GM23338 (cell line): ENCODE results near the gene ZNF527. TPM values are rescaled to one million over a fixed set of nuclear protein-coding genes. Genes with fewer than 3 reads are reported as not detected.

Source experiments
- ATAC-seq: fragments of 200-7000 bp; cut with Tn5 transposase; 3 replicates; pipeline ENCODE4 v1.9.1; 2020
- DNase-seq: peaks from one replicate; pipeline ENCODE4 v3.0.0-alpha.2; 2015; ENCODE audit warnings: low spot score
- H2AFZ ChIP-seq: fragments of 200-600 bp; sonication (generic); 2 replicates; pipeline ENCODE4 v1.8.0; 2016; ENCODE audit warnings: antibody characterized with exemption, mild to moderate bottlenecking, moderate library complexity
- H3F3A ChIP-seq: fragments of 200-600 bp; sonication (generic); replicated peaks from 2 replicates; pipeline ENCODE4 v1.8.0; 2017; ENCODE audit warnings: antibody characterized with exemption, mixed run types, low read depth
- H3K27ac ChIP-seq: fragments of 200-600 bp; sonication (generic); 2 replicates; pipeline ENCODE4 v1.6.1; 2016; ENCODE audit warnings: low read depth
- H3K27me3 ChIP-seq: fragments of 200-600 bp; sonication (generic); 2 replicates; pipeline ENCODE4 v1.8.0; 2016; ENCODE audit warnings: mild to moderate bottlenecking, mixed run types, moderate library complexity; ENCODE audit not compliant: insufficient read depth
- H3K36me3 ChIP-seq: fragments of 200-600 bp; sonication (generic); 2 replicates; pipeline ENCODE4 v1.8.0; 2016; ENCODE audit warnings: mild to moderate bottlenecking; ENCODE audit not compliant: insufficient read depth
- H3K4me1 ChIP-seq: fragments of 200-600 bp; sonication (generic); 2 replicates; pipeline ENCODE4 v1.8.0; 2016; ENCODE audit warnings: mild to moderate bottlenecking, moderate library complexity; ENCODE audit not compliant: insufficient read depth
- H3K4me2 ChIP-seq: fragments of 200-600 bp; sonication (generic); 2 replicates; pipeline ENCODE4 v1.7.1; 2017; ENCODE audit warnings: mixed run types
- H3K4me3 ChIP-seq: fragments of 200-600 bp; sonication (generic); 2 replicates; pipeline ENCODE4 v1.6.1; 2016; ENCODE audit warnings: mixed run types
- H3K79me2 ChIP-seq: fragments of 200-600 bp; sonication (generic); replicated peaks from 2 replicates; pipeline ENCODE4 v1.8.0; 2017; ENCODE audit warnings: mild to moderate bottlenecking; ENCODE audit not compliant: insufficient read depth
- H3K9me2 ChIP-seq: fragments of 200-600 bp; sonication (generic); 2 replicates; pipeline ENCODE4 v1.8.0; 2017; ENCODE audit not compliant: insufficient read depth
- H4K20me1 ChIP-seq: fragments of 200-600 bp; sonication (generic); replicated peaks from 2 replicates; pipeline ENCODE4 v1.8.0; 2017; ENCODE audit warnings: mild to moderate bottlenecking; ENCODE audit not compliant: insufficient read depth
- H3K27ac Mint-ChIP-seq: 2 replicates; pipeline ENCODE4 v1.8.0; 2020; ENCODE audit warnings: inconsistent platforms, mild to moderate bottlenecking, moderate library complexity, mixed read lengths
- H3K27me3 Mint-ChIP-seq: 3 replicates; pipeline ENCODE4 v1.8.0; 2022; ENCODE audit warnings: low read depth, mild to moderate bottlenecking, moderate library complexity, mixed read lengths, inconsistent platforms; ENCODE audit not compliant: insufficient read depth, poor library complexity
- H3K36me3 Mint-ChIP-seq: 3 replicates; pipeline ENCODE4 v1.8.0; 2021; ENCODE audit warnings: low read depth, mild to moderate bottlenecking, inconsistent platforms, moderate library complexity, mixed read lengths
- H3K4me1 Mint-ChIP-seq: 3 replicates; pipeline ENCODE4 v1.8.0; 2020; ENCODE audit warnings: mild to moderate bottlenecking, inconsistent platforms, mixed read lengths
- H3K4me3 Mint-ChIP-seq: 3 replicates; pipeline ENCODE4 v1.8.0; 2021; ENCODE audit warnings: moderate library complexity, mild to moderate bottlenecking, inconsistent platforms, mixed read lengths
- H3K9me3 Mint-ChIP-seq: 3 replicates; pipeline ENCODE4 v1.8.0; 2020; ENCODE audit warnings: moderate library complexity, mild to moderate bottlenecking, inconsistent platforms, mixed read lengths
- CREB1 ChIP-seq: fragments of 250-450 bp; sonication (Bioruptor Pico); IDR thresholded peaks from 2 replicates; pipeline ENCODE4 v1.5.0; 2020; ENCODE audit warnings: low read depth, mild to moderate bottlenecking, moderate library complexity
- EZH2phosphoT487 ChIP-seq: fragments of 200-600 bp; sonication (generic); IDR thresholded peaks from one replicate; pipeline ENCODE4 v1.8.1; 2018; ENCODE audit warnings: antibody characterized with exemption; ENCODE audit not compliant: unreplicated experiment
- NANOG ChIP-seq: IDR thresholded peaks from 2 replicates; pipeline ENCODE4 v1.6.1; 2016; ENCODE audit warnings: antibody characterized with exemption, borderline replicate concordance
- POLR2AphosphoS5 ChIP-seq: IDR thresholded peaks from 2 replicates; pipeline ENCODE4 v1.6.1; 2016; ENCODE audit warnings: antibody characterized with exemption, low read depth
- ZNF114 ChIP-seq: fragments of 250-450 bp; sonication (Bioruptor Pico); IDR thresholded peaks from 2 replicates; pipeline ENCODE4 v1.5.0; 2020; ENCODE audit warnings: mild to moderate bottlenecking, moderate library complexity
- ZNF331 ChIP-seq: fragments of 250-450 bp; sonication (Bioruptor Pico); IDR thresholded peaks from 2 replicates; pipeline ENCODE4 v1.5.0; 2020; ENCODE audit warnings: low read depth, mild to moderate bottlenecking, moderate library complexity
- polyA plus RNA-seq: library from polyadenylated mRNA; unstranded; fragments of >200 nt; fragmentation: Nextera tagmentation; extraction: Ambion mirVana; gene quantifications from 2 replicates; pipeline ENCODE4 v1.2.1, GENCODE V29; 2016
- total RNA-seq: library from RNA; depleted of rRNA; stranded (reverse); fragments of >200 nt; shearing (Covaris generic); gene quantifications from 2 replicates; pipeline ENCODE4 v1.2.3, GENCODE V29; 2014
- TF ChIP-seq, protein P1 (sequence below), 2 experiments: fragments of 200-600 bp in 1 of 2; sonication (generic) in 1 of 2; conservative IDR thresholded peaks; 2 replicates each; pipeline versions ENCODE4 v1.5.1 to v1.6.1; 2016 to 2017; ENCODE audit warnings: antibody characterized with exemption in 2 of 2, low read depth in 2 of 2, mild to moderate bottlenecking in 2 of 2, moderate library complexity in 1 of 2
- TF ChIP-seq, protein P2 (sequence below): IDR thresholded peaks from 2 replicates; pipeline ENCODE4 v1.6.1; 2016; ENCODE audit warnings: antibody characterized with exemption

ZNF527 gene
- total and polyA plus RNA-seq, 2 experiments from 2014 or later: 0.97 to 7.9 TPM

DNA sequence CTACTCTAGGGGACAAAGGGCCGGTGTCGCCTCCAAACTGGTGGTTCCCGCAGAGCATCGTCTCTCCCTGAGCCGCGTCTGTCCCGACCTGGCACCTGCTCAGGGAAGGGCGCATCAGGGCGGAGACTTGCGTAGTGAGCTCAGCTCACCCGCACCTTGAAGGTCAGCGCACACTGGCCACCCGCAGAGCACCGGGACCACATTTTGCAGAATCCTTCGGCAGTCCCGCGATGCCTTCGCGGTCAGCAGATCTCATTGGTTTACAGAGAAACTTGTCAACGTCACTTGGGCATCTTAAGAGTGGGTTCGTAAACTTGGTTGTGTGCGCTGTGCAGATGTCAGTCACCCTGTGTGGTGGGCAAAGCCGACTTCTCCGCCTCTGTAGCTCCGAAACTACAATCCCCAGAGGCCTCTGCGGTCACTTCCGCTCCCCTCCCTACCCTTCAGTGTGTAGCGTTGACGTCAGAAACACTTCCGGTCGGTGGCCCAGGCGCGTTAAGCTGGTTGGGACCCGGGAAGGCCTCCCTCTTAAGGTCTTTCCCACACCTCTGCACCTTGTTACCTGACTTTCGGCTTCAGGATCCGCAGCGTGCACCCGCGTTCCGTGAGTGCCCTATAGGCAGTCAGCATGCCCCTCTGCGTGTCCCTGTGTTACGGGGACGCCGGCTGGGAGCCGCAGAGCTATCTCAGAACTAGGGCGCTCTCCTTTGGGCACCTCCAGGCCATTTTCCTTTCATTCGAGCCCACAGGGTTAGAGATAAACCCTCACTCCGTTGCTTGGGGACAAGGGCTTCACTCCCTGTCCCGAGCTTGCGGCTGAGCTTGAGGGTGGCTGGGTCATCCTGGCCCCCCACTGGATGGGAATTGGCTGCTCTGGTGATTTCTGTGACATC lies 36.5 kb upstream of the ZNF527 start:
- Mint-ChIP-seq H3K9me3 (no peaks in the 10 kb centered on the region), H3K4me1 (peaks cover 17% of the 10 kb centered on the region), H3K4me3 (peak overlapping the region; percentile 93), H3K36me3 (peaks cover 36% of the 10 kb centered on the region), H3K27me3 (peaks cover 12% of the 10 kb centered on the region), H3K27ac (peak overlapping the region; percentile 97)
- no peaks in the 10 kb centered on the region for H3K36me3 ChIP-seq
- H4K20me1 ChIP-seq: peaks cover 3% of the 10 kb centered on the region; the same call in 1 of the 2 replicates
- TF ChIP-seq, protein P1, sequence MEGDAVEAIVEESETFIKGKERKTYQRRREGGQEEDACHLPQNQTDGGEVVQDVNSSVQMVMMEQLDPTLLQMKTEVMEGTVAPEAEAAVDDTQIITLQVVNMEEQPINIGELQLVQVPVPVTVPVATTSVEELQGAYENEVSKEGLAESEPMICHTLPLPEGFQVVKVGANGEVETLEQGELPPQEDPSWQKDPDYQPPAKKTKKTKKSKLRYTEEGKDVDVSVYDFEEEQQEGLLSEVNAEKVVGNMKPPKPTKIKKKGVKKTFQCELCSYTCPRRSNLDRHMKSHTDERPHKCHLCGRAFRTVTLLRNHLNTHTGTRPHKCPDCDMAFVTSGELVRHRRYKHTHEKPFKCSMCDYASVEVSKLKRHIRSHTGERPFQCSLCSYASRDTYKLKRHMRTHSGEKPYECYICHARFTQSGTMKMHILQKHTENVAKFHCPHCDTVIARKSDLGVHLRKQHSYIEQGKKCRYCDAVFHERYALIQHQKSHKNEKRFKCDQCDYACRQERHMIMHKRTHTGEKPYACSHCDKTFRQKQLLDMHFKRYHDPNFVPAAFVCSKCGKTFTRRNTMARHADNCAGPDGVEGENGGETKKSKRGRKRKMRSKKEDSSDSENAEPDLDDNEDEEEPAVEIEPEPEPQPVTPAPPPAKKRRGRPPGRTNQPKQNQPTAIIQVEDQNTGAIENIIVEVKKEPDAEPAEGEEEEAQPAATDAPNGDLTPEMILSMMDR (conservative IDR thresholded peaks at IDR 0.05; ENCODE audit: low read depth in 2 of 2): no peak
- TF ChIP-seq ZNF114 (no peak), POLR2AphosphoS5 (peak; percentile 80), CREB1 (CRISPR knock-in tag) (peak; percentile 92)
- TF ChIP-seq, protein P2, sequence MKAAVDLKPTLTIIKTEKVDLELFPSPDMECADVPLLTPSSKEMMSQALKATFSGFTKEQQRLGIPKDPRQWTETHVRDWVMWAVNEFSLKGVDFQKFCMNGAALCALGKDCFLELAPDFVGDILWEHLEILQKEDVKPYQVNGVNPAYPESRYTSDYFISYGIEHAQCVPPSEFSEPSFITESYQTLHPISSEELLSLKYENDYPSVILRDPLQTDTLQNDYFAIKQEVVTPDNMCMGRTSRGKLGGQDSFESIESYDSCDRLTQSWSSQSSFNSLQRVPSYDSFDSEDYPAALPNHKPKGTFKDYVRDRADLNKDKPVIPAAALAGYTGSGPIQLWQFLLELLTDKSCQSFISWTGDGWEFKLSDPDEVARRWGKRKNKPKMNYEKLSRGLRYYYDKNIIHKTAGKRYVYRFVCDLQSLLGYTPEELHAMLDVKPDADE: peak; percentile 92
- peak overlapping the region; percentile 98 for H3K4me2 ChIP-seq
- no peaks in the 10 kb centered on the region; the same call in 1 of the 2 replicates for H3K9me2 ChIP-seq
- ATAC-seq: peak; percentile 95
- H3K79me2 ChIP-seq: peaks cover 41% of the 10 kb centered on the region
- peak overlapping the region; percentile 88; the same call in 1 of the 2 replicates for H2AFZ ChIP-seq
- H3K4me3 ChIP-seq: peak overlapping the region; percentile 80
- H3F3A ChIP-seq: 0 out of 2 replicates have a peak, but pooled peaks cover 3% of the 10 kb centered on the region
- peak; percentile 98 for DNase-seq
- H3K4me1 ChIP-seq: peaks cover 22% of the 10 kb centered on the region
- peak overlapping the region; percentile 96 for H3K27ac ChIP-seq
- no peaks in the 10 kb centered on the region for H3K27me3 ChIP-seq

DNA sequence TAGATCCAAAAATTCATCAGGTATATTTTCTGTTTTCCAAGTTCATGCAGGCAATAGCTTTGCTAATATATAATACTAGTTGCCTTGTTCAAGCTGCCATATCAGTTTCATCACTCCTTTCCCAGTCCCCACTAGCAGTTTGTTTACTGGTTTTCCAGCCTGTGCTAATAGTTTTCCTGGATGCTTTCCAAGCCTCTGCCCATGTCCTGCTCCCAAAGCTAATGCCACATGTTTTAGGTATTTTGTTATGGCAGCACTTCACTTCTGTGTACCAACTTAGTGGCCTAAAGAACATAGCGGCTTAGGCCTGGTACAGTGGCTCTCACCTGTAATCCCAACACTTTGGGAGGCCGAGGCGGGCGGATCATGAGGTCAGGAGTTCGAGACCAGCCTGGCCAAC lies 28.1 kb upstream of the ZNF527 start:
- ATAC-seq (no peak), DNase-seq (no peak)
- no peaks in the 10 kb centered on the region for H3K9me2 ChIP-seq
- no peaks in the 10 kb centered on the region for H3F3A ChIP-seq
- H3K9me3 Mint-ChIP-seq: no peaks in the 10 kb centered on the region; the same call in 2 of the 3 replicates
- H4K20me1 ChIP-seq: peaks cover 3% of the 10 kb centered on the region; the same call in 1 of the 2 replicates
- no peak overlapping the region for H3K4me3 ChIP-seq
- no peak overlapping the region for H3K27ac Mint-ChIP-seq
- H3K4me1 Mint-ChIP-seq: no peaks in the 10 kb centered on the region
- H3K27me3 Mint-ChIP-seq: peaks cover 4% of the 10 kb centered on the region
- peaks cover 10% of the 10 kb centered on the region for H3K36me3 ChIP-seq
- no peak overlapping the region for H3K4me3 Mint-ChIP-seq
- H3K27me3 ChIP-seq: no peaks in the 10 kb centered on the region
- no peak overlapping the region for H3K27ac ChIP-seq
- peaks cover 36% of the 10 kb centered on the region for H3K79me2 ChIP-seq
- no peak overlapping the region for H2AFZ ChIP-seq
- no peak overlapping the region for H3K4me2 ChIP-seq
- H3K4me1 ChIP-seq: no peaks in the 10 kb centered on the region
- peaks cover 44% of the 10 kb centered on the region for H3K36me3 Mint-ChIP-seq
- TF ChIP-seq POLR2AphosphoS5: no peak
- TF ChIP-seq, protein P2: no peak
- TF ChIP-seq EZH2phosphoT487: no peak
- no peak for TF ChIP-seq ZNF331 (CRISPR knock-in tag)
- no peak for TF ChIP-seq ZNF114
- TF ChIP-seq, protein P1 (conservative IDR thresholded peaks at IDR 0.05; ENCODE audit: low read depth in 2 of 2): no peak
- no peak for TF ChIP-seq NANOG
